Ovary (tissue), 3 donors: Measurements from ENCODE around the gene ASPSCR1.

ENCODE experiments used
- EP300 ChIP-seq: sonication (generic); formaldehyde crosslinking; IDR thresholded peaks from one replicate; pipeline ENCODE4 v1.6.1; 2017; ENCODE audit warnings: antibody characterized with exemption
- POLR2A ChIP-seq: fragments of 450-650 bp; IDR thresholded peaks from one replicate; pipeline ENCODE4 v1.6.1; 2017; ENCODE audit warnings: antibody characterized with exemption, mild to moderate bottlenecking, moderate library complexity
- TF ChIP-seq, protein P1 (sequence below), 3 donors: fragments of 450-650 bp in 2 of 3; fragments of 200-600 bp in 1 of 3; IDR thresholded peaks; one replicate each; pipeline versions ENCODE4 v1.5.1 to v1.8.0; 2016 to 2022; ENCODE audit warnings: antibody characterized with exemption in 3 of 3, mild to moderate bottlenecking in 1 of 3
- donor health status: DM: no; HTN: no; CAD: no.

DNA sequence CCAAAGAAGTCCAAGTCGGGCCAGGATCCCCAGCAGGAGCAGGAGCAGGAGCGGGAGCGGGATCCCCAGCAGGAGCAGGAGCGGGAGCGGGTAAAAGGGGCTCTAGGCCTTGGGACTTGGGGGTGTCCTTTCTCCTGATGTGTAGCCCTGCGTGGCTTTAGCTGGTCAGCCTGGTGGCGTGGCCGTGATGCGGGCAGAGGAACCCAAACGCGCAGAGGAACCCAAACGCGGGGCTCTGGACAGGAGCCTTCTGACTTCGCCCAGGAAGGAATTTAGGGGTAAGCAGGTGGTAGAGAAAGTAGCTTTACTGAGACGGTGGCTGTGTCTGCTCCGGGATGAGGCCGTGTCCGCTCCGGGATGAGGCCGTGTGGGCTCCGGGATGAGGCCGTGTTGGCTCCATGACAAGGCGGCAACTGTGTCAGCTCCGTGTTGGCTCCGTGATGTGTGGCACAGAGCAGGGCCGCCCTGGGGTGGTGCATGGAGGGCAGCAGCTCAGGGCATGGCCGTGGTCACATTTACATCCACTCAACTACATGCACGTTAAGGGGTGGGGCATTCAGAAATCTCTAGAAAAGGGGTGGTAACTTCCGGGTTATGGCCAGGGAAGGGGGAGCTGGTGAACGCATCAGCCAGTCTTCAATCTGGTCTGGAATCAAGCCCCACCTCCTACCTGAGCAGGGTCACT is 19.5 kb downstream of the ASPSCR1 start:
- TF ChIP-seq, protein P1, sequence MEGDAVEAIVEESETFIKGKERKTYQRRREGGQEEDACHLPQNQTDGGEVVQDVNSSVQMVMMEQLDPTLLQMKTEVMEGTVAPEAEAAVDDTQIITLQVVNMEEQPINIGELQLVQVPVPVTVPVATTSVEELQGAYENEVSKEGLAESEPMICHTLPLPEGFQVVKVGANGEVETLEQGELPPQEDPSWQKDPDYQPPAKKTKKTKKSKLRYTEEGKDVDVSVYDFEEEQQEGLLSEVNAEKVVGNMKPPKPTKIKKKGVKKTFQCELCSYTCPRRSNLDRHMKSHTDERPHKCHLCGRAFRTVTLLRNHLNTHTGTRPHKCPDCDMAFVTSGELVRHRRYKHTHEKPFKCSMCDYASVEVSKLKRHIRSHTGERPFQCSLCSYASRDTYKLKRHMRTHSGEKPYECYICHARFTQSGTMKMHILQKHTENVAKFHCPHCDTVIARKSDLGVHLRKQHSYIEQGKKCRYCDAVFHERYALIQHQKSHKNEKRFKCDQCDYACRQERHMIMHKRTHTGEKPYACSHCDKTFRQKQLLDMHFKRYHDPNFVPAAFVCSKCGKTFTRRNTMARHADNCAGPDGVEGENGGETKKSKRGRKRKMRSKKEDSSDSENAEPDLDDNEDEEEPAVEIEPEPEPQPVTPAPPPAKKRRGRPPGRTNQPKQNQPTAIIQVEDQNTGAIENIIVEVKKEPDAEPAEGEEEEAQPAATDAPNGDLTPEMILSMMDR (IDR thresholded peaks at IDR 0.05): no peak
- no peak for TF ChIP-seq POLR2A
- TF ChIP-seq EP300: no peak
